Testis (tissue), 2 donors: ENCODE results near the gene VPS8.

ENCODE experiments used
- POLR2A ChIP-seq: fragments of 450-650 bp; IDR thresholded peaks from one replicate; pipeline ENCODE4 v1.6.1; 2017; ENCODE audit warnings: antibody characterized with exemption, mild to moderate bottlenecking, moderate library complexity
- TF ChIP-seq, protein P1 (sequence below), 3 experiments: fragments of 450-650 bp in 2 of 3; fragments of 200-600 bp in 1 of 3; sonication (generic) in 1 of 3; IDR thresholded peaks; one replicate each; pipeline ENCODE4 v1.5.1; 2016 to 2019; ENCODE audit warnings: antibody characterized with exemption in 3 of 3, mild to moderate bottlenecking in 2 of 3, moderate library complexity in 1 of 3

DNA sequence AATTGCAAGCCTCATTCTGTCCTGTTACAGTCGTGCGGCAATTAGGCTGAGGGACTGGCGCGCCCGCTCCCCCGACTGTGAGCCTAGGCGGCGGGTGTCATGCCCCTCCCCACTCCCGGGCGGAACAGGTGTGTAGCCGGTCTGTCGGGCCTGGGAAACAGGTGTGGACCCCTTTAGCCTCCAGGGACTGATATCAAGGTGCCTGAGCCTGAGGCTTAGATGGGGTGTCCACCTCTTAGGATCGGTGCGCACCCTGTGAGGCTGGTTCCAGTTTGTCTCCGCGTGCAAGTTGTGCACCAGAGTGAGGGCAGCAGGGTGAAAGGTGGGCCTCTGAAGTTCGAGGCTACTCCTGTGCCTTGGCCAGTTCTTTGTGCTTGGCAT is 686 bp downstream of the VPS8 start:
- TF ChIP-seq, protein P1, sequence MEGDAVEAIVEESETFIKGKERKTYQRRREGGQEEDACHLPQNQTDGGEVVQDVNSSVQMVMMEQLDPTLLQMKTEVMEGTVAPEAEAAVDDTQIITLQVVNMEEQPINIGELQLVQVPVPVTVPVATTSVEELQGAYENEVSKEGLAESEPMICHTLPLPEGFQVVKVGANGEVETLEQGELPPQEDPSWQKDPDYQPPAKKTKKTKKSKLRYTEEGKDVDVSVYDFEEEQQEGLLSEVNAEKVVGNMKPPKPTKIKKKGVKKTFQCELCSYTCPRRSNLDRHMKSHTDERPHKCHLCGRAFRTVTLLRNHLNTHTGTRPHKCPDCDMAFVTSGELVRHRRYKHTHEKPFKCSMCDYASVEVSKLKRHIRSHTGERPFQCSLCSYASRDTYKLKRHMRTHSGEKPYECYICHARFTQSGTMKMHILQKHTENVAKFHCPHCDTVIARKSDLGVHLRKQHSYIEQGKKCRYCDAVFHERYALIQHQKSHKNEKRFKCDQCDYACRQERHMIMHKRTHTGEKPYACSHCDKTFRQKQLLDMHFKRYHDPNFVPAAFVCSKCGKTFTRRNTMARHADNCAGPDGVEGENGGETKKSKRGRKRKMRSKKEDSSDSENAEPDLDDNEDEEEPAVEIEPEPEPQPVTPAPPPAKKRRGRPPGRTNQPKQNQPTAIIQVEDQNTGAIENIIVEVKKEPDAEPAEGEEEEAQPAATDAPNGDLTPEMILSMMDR (IDR thresholded peaks at IDR 0.05), result no peak
- TF ChIP-seq POLR2A, result no peak
